AG09309 (cell line): Measurements from ENCODE around the gene TSPAN4.

Experiments used
- DNase-seq: peaks from one replicate; pipeline ENCODE4 v3.0.0-alpha.2; 2010; ENCODE audit warnings: low read depth
- H3K4me3 ChIP-seq: 2 replicates; pipeline ENCODE4 v1.5.1; 2011; ENCODE audit warnings: mild to moderate bottlenecking, low read depth, low read length, moderate library complexity; ENCODE audit not compliant: control insufficient read depth
- CTCF ChIP-seq: IDR thresholded peaks from 2 replicates; pipeline ENCODE4 v1.5.1; 2011; ENCODE audit warnings: mild to moderate bottlenecking, low read depth, low read length, inconsistent platforms; ENCODE audit not compliant: insufficient read depth, control insufficient read depth; ENCODE audit errors: missing control alignments

The TSPAN4 gene

GRCh38 chr11:825366-826226 lies 17.1 kb upstream of the TSPAN4 start:
- DNase-seq, result no peak
- TF ChIP-seq CTCF, result no peak
- no peak overlapping the region for H3K4me3 ChIP-seq

DNA sequence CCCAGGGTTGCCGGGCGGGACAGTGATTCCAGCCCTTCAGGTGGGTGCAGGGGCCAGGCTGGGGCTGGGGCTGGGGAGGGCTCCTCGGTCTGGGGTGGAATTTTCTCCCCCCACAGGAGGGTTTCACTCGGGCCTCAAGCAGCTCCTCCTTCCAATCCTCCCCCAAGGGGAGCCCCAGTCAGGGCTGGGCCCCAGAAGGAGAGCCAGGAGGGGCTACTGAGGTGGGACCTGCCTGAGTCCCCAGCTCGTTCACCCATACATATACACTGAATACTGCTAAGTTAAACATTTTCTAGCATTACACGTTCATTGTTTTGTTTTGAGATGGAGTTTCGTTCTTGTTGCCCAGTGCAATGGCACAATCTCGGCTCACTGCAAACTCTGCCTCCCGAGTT lies 16.4 kb upstream of the TSPAN4 start:
- DNase-seq, result no peak
- H3K4me3 ChIP-seq, result no peak overlapping the region
- no peak for TF ChIP-seq CTCF

DNA sequence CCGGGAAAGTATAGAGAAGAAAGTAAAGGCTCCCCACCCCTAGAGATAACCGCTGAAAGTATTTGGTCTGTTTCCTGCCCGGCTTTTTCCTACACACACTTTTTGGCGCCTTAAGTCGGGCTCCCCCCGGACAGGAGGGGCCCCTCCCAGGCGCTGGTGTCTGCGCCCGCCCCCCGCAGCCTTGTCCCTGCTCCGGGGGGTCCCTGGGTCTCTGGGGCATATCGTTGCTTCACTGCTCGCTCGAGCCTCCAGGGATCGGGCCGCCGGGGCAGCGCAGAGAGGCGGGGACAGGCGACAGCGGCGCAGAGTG lies 15.9 kb upstream of the TSPAN4 start:
- peak overlapping the region; percentile 14 for H3K4me3 ChIP-seq
- no peak for DNase-seq
- no peak for TF ChIP-seq CTCF

- H3K4me3 ChIP-seq, result no peak overlapping the region; the same call in 1 of the 2 replicates
- TF ChIP-seq CTCF, result no peak
- no peak for DNase-seq
Observed at GRCh38 chr11:827146-827896, 15.3 kb upstream of the TSPAN4 start.

GRCh38 chr11:827897-828192 lies 14.8 kb upstream of the TSPAN4 start, which contains the start of gene CRACR2B:
Gene CRACR2B (plus strand): TSS chr11:827919. CDS start chr11:828608, 689 bp downstream.
- H3K4me3 ChIP-seq, result peak within 1 kb of the TSS; percentile 14
- TF ChIP-seq CTCF, result no peak
- DNase-seq, result no peak

GRCh38 chr11:828506-829175 lies 14.0 kb upstream of the TSPAN4 start:
- no peak for DNase-seq
- TF ChIP-seq CTCF, result no peak
- no peak overlapping the region for H3K4me3 ChIP-seq
